Stimulated activated naive CD4-positive, alpha-beta T cell (primary cell): Measurements from ENCODE around the gene IL22RA1.

ENCODE experiments used
- DNase-seq, 6 experiments: peaks; one replicate each; lab custom pipeline; 2025; lab: John Stamatoyannopoulos, UW

The IL22RA1 gene

DNA sequence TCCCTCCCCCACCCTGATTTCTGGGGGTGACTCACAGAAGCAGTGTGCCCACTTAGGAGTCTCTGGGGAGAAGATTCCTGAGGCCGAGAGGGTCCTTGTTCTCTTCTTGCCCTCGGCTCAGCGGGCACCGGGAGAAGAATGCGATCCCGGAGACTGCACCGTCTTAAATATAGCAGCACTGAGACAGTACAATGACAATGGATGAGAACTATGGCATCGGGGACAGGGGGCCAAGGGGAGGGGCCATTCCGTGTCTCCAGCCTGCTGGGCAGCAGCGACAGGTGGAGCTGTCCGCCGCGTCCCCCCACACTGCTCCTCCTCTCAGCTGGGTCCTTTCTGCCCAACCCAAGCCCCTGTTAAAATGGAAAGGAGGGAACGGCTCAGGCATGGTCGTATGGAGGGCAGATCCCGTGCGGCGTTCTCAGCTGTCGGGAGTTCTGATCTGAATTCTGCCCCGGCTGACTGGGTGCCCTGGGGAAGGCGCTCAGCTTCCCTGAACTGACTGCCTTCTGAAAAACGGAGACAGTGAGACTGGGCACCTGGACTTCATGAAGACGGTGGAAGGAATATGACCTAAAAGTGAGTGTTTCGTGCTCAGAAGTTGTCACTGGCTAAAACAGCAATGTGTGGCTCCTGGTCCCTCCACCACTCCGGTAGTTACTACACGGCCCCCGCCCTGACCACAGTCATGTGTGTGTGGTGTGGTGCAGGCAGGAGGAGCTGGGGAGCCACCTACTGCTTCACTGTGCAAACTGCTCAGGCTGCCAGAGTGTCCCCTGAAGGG is 30.8 kb downstream of the IL22RA1 start, which contains the start of gene MYOM3:
TSS of gene MYOM3 (minus strand) at position 140 of the 784 bp plus-strand sequence. CDS start 3,499 bp downstream, outside the sequence.
- DNase-seq: peak in 5 of 6 experiments; percentile 5 to 35 (median 9)

DNA sequence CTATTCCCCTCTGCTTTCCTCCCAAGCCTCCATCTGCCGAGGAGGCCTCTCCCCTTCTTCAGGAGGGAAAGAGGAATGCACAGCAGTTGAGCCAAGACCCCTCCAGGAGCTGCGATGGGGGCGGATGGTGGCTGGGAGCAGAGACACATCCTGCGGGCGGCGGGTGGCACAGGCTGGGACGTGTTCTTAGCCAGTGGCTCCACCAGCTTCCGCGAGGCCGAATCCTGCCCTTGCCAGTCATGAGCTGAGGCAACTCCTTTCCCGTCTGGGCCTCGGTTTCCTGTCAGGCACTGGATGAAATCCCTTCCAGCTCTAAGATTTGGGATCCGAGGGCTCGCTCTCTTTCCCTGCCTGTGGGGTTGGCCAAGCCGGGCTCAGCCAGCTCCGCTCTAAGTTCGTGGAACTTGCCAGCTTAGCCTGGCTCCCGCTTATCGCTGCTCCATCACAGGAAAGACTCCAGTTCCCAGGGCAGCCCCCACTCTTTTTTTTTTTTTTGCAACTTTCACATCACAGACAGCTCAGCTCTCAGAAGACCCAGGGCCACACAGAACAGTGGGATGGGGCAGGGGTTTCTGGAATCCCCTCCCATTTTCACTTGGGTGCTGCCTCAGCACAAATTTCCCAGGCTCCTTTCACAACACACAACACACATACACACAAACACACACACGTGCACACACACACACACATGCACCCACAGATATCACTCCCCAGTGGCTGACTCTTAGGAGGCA is 31.5 kb downstream of the IL22RA1 start:
- no peak for DNase-seq

DNA sequence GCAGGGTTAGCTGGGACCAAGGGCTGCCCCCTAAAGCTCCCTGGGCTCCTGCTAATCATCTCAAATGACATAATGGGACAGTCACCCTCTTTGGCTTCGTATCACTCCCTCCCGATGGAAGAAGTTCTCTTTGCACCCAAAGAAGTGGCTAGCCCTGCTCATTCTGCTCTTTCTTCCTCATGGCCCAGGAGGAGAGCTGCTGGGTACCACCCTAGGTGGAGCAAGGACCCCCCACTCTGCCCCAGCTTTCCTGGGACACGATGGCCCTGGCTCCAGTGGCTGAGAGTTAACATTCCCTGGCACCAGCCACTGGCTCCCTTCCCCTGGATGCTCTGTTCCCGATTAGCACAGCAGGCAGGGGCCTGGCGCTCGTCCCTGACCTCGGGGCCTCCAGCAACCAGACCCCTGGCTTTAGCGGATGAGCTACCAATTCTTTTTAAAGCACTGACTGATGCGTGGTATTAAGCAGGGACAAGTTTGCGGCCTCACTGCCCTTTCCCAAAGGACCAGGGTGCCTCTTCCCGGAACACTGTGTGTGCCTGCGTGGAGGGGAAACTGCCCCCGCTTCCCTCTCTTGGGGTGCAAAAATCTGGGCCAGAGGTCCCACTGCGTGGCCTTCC is 32.2 kb downstream of the IL22RA1 start:
- no peak for DNase-seq

DNA sequence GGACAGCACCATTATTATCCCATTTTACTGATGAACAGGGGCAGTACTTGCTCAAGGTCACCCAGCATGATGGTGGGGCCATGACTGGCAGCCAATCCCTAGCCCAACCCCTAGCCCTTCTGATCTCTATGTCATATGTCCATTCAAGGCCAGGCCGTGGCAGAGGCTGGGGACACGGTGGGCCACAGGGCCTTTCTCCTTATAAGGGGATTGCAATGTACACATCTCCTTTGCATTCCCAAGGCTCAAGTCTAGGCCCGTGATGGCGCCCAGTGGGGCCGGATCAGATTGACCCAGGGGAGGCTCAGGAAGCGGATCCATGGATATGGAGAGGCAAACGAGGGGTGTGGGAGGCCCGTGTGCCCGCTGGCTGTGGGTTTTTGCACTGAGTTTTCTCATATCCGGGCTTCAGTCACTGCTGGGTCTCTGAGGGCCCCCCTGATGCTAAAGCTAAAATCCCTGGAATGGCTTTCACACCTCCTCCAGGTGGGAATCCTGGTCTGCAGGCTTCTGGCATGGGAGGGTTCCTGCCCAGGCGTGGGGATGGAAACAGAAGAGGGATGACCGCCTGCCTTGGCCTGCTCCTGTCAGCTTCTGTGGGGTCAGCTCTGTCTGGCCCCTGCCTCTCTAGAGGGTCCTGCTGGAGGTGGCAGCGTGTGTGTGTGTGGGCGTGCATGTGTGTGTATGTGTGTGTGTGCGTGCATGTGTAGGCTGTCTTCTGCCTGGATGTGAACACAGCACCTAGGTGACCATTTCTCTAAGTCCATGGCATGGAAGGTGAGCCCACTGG is 33.1 kb downstream of the IL22RA1 start:
- DNase-seq: no peak

DNA sequence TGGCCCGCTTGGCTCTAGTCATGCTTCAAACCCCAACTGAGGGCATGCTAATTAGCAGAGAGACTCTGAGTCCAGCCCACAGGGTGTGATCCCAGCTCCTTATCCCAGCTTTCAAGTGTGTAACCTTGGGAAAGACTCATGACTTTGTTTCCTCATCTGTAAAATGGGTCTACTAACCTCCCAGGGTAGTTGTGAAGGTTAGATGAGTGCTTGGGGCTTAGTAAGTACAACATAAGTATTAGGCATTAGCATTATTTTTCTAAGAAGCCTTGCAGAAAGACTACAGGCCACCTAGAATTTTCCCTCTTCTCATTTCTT is 33.8 kb downstream of the IL22RA1 start:
- DNase-seq: no peak

DNA sequence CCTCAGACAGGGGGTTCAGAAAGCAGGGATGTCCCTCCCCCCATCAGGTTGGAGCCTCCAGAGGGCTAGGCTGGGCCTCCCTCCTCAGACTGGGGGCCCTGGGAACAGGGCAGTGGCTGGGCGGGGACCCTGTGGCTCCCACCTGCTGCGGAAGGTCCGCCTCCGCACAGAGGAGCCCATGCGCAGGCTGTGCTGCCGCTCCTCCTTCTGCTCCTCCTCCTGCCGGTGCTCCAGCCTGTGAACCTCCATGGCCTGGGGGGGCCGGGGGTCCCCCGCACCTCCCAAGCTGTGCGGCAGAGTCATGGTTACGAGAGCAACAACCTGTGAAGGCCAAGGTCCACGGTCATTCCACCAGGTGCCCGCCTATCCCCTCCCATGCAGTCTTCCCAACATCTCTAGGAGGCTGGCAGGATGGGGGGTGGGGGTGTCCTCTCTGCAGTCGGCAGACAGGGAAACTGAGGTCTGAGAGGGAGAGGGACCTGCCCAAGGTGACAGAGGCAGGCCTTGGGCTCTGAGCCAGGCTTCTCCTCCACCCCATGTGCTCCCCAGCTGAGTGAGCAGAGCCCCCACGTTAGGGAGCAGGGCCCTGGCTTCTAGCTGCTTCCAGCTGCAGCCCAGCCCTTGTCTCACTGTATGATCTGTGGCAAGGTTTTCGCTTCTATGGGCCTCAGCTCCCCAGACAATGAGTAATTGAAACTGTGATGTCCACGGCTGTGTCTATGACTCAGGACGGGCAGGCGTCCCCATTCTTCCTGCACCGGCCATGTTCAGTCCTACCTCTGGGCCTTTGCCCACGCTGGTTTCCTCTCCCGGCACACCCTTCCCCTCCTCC is 34.4 kb downstream of the IL22RA1 start:
- no peak for DNase-seq

DNA sequence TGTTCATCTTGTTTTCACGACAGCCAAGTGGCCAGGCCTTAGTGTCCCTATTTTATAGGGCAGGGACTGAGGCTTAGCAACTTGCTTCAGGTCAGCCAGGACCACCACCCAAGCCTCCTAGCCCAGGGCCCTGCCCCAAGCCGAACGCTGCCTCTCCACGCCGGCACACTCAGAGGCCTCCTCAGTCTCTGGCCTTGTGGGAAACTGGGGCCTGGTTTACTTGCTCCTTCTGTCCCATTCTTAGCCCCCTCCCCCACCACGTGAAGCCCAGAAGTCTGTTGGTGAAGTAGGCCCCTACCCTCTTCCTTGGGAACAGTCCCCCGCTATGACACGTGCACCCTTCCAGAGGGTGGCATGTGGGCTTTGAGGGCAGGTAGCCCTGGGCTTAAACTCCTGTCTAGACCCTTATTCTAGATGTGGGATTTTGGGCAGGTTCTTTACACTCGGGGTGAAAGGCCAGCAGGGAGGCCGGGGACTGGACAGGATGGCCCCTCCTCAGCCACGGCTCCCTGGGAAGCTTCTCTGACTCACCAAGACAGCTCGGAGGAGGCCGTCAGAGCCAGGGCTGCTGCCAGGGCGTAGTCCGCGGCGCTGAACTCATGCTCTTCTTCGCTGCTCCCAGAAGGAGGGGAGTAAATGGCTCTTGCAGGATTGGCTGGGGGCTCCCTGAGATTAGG is 35.3 kb downstream of the IL22RA1 start:
- DNase-seq: no peak

DNA sequence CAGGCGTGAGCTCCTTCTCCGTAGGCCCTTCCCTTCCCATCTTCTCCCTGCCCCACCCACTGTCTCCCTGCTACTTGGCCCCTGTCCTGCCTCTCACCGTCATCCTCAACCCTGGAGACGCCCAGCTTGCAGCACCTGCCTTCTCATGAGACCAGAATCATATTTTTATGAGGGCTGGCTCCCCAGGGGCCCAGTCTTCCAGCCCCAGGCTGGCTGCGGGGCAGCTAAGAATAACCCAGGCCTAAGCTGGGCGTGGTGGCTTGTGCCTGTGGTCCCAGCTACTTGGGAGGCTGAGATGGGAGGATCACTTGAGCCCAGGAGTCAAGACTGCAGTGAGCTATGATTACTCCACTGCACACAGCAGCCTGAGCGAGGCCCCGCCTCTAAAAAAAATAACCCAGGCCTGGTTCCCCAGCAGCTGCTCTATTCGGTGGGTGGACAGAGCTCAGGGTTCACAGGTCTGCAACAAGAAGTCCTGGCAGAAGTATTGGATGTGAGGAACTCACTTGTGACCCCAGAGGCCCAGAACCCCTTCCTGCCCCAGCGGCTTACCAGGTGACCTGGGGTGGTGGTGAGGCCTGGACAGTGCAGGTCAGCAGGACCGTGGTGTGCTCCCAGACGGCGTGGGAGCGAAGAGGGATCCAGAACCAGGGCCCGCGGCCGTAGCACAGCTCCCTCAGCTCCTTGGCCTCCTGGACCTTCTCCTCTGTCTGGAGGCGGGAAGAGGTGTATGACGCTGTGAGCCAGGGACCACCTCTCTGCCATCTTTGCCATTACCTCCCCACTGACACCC is 37.4 kb downstream of the IL22RA1 start:
- DNase-seq: no peak

DNA sequence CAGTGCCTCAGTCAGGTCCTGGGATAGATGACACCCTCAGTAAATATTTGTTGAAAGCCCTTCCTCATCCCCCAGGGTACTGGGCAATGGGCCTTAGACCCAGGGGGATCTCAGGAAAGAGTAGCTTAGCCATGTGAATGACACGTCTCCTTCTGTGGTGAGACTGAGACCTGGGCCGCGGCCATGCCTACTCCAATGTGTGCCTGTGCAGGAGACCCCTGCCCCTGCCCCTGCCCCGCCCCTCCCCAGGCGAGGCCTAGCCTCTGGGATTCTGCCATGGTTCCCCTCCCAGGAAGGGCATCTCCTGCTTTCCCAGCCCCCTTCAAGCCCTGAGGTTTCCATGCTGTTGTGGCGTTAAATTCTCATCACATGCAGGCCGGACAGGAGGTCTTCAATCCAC is 38.1 kb downstream of the IL22RA1 start:
- DNase-seq: no peak

DNA sequence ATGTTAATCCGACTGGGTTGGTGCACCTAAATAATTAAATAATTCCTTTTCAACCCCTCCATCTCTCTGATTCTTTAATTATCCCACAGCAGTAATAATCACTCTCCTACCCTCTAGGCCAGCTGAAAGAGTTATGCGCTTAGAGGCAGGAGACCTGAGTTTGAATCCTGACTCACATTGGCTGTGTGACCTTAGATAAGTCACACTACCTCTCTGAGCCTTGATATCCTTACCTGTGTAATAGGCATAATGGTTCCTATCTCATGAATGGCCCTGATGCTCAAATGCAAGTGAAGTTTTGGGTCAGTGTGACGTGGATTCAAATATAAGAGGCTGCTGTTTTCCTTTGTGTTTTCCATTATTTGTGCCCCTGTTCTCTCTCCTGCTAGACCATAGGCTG is 39.1 kb downstream of the IL22RA1 start:
- no peak for DNase-seq

DNA sequence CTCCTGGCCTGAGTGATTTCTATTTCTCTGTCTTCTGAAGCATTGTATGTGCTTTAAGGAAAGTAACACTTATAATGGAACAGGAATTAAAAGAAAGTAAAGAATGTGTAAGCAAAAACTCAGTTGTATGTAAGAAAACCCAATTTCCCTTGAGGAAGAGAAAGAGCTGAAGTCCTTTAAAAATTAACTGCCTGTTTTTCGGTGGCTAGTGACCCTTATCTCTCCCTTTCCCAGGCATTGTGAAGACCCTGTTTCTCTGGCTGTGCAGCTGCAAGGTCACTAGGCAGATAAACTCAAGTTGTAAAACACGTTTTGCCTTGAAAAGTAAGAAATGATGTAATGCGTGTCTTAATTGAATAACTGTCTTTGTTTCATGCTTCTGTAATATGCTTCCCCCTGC is 39.5 kb downstream of the IL22RA1 start:
- no peak for DNase-seq

DNA sequence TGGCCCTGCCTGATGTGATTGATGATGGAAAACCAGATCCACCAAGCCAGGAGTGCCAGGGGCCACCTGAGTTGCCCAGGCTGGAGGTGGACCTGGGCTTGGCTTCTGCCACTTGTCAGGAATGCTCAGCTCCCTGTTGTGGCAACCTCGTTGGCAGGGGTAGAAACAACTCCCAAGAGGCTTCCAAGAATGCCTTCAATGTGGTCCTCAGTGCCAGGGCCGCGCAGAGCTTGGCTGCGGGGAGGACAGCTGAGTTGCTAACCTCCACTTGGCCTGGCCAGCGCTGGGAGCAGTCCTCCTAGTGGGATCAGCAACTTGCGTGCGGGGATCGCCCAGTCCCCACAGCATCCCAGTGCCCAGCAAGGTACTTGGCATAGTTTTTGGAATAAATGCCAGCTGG is 40.0 kb downstream of the IL22RA1 start:
- no peak for DNase-seq

DNA sequence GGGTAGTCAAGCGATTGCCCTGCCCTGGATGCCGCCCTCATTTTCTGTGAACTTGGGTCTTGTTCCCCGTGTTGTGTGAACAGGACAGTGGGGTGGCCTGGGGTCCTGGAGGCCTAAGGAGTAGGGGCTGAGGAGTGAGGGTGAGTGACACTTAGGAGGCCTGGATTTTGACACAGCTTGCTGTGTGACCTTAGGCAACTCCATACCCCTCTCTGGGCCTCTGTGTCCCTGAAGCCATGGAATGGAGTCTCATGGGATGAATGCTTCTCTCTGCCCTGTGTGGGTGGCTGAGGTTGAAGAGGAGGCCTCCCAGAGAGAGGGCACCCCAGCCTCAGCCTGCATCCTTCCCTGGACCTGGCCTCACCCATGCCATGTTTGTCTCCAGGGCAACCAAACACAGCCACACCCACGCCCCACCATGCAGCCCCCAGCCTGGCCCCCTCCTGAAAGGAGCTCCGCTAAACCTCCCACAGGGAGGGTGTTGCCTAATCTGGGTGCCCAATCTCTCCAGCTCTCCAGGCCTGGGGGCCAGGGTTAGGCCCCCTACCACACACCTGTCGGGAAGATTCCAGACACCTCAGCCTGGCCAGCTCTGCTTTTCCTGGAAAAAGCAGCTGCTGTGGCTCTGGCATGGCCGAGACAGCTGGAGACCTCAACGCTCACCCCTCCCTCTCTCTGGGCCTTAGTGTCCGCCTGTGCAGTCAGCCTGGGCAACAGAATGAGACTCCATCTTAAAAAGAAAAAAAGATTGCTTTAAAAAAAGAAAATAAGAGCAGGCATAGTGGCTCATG is 40.9 kb downstream of the IL22RA1 start:
- no peak for DNase-seq

DNA sequence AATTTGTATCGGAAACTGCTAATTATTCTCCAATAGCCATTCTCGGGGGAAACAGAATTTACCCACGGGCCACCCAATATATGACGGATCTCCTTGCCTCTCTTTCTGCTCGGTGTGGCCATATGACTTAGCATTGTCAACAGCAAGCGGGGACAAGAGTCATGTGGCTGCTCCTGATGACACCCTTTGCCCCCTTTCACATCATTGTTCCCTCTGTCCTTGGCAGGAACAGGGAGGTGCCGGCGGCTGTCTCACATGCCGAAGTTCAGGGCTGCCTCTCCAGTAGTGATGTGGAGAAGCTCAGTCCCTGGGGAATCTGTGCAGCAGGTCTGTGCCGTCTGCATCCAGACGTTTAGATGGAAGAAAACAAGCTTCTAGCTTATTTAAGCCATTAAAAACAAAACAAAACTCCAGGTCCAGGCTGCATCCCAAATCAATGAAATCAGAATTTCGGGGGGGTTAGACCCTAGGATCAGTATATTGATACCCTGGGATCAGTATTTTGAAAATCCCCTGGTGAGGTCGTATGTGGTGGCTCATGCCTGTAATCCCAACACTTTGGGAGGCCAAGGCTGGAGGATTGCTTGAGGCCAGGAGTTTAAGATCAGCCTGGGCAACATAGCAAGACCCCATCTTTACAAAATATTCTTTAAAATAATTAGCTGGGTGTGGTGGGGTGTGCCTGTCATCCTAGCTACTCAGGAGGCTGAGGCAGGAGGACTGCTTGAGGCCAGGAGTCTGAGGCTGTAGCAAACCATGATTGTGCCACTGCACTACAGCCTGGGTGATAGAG is 41.8 kb downstream of the IL22RA1 start:
- DNase-seq: no peak

DNA sequence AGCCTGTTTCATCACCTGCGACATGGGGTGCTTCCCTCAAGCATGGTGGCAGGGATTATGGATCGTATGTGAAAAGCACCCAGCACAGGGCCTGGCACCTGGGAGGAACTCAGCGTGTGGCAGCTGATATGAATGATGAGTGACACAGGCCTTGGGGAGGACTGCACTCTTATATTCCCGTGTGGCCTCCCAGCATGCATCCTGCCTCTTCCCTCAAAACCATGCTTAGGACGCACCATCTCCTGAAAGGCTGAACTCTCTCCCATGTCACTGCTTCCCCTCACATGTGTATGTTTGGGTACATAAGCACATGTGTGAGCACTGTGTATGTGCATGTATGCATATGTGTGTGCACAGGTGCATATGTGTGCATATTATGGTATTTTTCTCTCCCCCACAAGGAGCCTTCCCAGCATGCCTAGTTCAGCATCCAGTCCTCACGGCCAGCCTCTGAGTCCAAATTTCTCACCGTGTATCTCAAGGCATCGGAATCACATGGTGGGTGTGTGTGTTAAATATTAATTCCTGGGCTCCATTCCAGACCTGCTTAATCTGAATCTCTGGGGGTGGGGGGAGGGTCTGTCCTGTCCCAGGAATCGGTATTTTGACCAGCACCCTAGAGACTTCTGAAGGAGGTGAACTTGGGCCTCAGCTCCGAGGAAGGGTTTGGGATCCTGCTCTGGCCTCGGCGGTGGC is 43.8 kb downstream of the IL22RA1 start:
- no peak for DNase-seq

DNA sequence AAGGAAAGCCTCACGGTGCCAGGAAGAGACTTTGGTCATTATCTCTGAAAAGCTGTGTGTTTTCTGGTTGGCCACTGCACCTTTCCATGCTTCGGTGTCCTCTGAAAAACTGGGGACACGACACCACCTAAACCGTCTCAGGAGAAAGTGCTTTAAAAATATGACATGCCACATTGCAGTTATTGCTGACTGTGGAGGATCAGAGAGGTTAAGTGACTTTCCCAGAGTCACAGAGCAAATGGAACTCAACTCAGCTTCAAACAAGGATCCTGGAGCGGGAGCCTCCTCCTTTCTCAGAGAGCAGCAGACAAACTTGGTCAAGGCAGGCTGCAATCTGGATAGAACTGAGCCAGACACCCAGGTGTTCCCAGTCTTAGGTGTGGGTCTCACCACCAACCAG is 44.8 kb downstream of the IL22RA1 start:
- DNase-seq: no peak

DNA sequence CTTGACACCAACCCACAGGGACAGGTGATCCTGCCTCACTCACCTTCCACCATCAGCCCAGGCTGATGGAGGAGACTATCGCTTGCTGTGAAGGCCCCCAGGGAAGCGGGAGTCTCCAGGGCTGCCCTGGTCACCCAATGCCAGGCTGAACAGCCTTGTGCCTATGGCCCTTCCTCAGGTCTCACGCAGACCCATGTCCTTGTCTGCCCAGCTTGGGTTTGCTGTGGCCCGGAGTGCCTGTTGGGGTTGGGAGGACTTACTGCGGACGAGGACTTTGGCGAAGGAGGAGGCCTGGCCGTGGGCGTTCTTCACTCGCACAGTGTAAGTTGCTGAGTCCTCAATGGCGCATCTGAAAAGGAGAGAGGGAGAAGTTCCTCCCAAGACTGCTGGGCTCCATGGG is 45.3 kb downstream of the IL22RA1 start:
- DNase-seq: no peak

DNA sequence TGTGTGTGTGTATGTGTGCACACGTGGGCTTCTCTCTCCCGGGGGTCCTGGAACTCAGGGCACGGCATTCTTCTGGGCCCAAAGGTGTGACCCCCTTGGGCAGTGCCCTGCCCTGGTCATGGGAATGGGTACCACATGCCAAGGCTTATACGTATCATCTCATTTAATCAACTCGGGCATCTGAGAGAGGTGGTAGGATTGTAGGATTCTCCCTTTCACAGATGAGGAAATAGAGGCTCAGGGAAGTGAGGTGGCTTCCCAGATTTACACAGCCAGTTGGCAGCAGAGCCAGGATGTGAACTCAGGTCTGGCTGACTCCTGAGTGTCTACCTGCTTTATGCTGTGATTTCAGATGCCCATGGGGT is 46.2 kb downstream of the IL22RA1 start:
- no peak for DNase-seq
